H1 (cell line): Measurements from ENCODE around the gene CIPC. TPM values are rescaled to one million over a fixed set of nuclear protein-coding genes. Genes with fewer than 3 reads are reported as not detected.

Experiments used
- CTCF ChIA-PET: fragments of 300-600 bp; sonication (Branson Sonifier 250); formaldehyde crosslinking; loops from one replicate; lab custom pipeline; 2021; ENCODE audit not compliant: partially characterized antibody; lab: Charles Lee
- POLR2A ChIA-PET: fragments of 300-600 bp; sonication (Branson Sonifier 250); formaldehyde crosslinking; loops from one replicate; lab custom pipeline; 2021; ENCODE audit warnings: inconsistent platforms; ENCODE audit not compliant: partially characterized antibody; lab: Charles Lee
- DNase-seq, 2 experiments: peaks; one replicate each; pipeline versions ENCODE4 v3.0.0 to v3.0.0-alpha.2; 2010 to 2022; ENCODE audit warnings: low spot score in 2 of 2, low read depth in 1 of 2, mixed read lengths in 1 of 2
- FAIRE-seq: peaks from 2 replicates; lab custom pipeline; 2011; peaks lifted over from hg19 to GRCh38; lab: Jason Lieb, UNC
- H2AFZ ChIP-seq: 2 replicates; pipeline ENCODE4 v1.8.1; 2012; ENCODE audit warnings: low read length, inconsistent platforms
- H2AK5ac ChIP-seq: 2 replicates; pipeline ENCODE4 v1.6.1; 2013; ENCODE audit warnings: low read depth, low read length
- H2BK120ac ChIP-seq: replicated peaks from 2 replicates; pipeline ENCODE3; 2013; ENCODE audit warnings: low read depth, low read length, inconsistent platforms
- H2BK12ac ChIP-seq: 2 replicates; pipeline ENCODE4 v1.6.1; 2013; ENCODE audit warnings: low read depth, low read length
- H2BK15ac ChIP-seq: 2 replicates; pipeline ENCODE4 v1.6.1; 2013; ENCODE audit warnings: low read length
- H2BK20ac ChIP-seq: 2 replicates; pipeline ENCODE4 v1.6.1; 2013; ENCODE audit warnings: low read length
- H2BK5ac ChIP-seq: 2 replicates; pipeline ENCODE4 v1.6.1; 2013; ENCODE audit warnings: low read depth, low read length
- H3K14ac ChIP-seq: 2 replicates; pipeline ENCODE4 v1.6.1; 2013; ENCODE audit warnings: inconsistent platforms; ENCODE audit not compliant: insufficient read length
- H3K18ac ChIP-seq: 2 replicates; pipeline ENCODE4 v1.6.1; 2013; ENCODE audit warnings: low read length; ENCODE audit errors: extremely low read depth
- H3K23ac ChIP-seq: 2 replicates; pipeline ENCODE4 v1.6.1; 2013; ENCODE audit warnings: inconsistent platforms; ENCODE audit not compliant: insufficient read length
- H3K23me2 ChIP-seq: 2 replicates; pipeline ENCODE4 v1.6.1; 2013; ENCODE audit warnings: low read depth, low read length
- H3K27ac ChIP-seq: 2 replicates; pipeline ENCODE4 v1.6.1; 2011; ENCODE audit warnings: low read depth, low read length, inconsistent platforms
- H3K27me3 ChIP-seq, 4 experiments: replicated peaks in 1 of 4; 1 replicate in 1 of 4; 2 replicates in 3 of 4; pipeline versions ENCODE4 v1.6.1 to v1.8.1; 2011 to 2013; ENCODE audit warnings: low read length in 3 of 4, mild to moderate bottlenecking in 3 of 4, inconsistent platforms in 2 of 4, mixed read lengths in 2 of 4, moderate library complexity in 1 of 4; ENCODE audit not compliant: control insufficient read depth in 3 of 4, insufficient read depth in 3 of 4; ENCODE audit errors: extremely low read depth in 1 of 4
- H3K36me3 ChIP-seq, 4 experiments: 2 replicates each; pipeline versions ENCODE4 v1.6.1 to v1.8.1; 2011 to 2013; ENCODE audit warnings: mild to moderate bottlenecking in 4 of 4, low read length in 3 of 4, moderate library complexity in 2 of 4, control low read depth in 1 of 4, inconsistent platforms in 1 of 4; ENCODE audit not compliant: insufficient read depth in 4 of 4, control insufficient read depth in 2 of 4
- H3K4ac ChIP-seq: replicated peaks from 2 replicates; pipeline ENCODE3; 2013; ENCODE audit warnings: low read length, low read depth, mixed read lengths, inconsistent platforms; ENCODE audit not compliant: insufficient read length
- H3K4me1 ChIP-seq, 4 experiments: replicated peaks in 1 of 4; 1 replicate in 1 of 4; 2 replicates in 3 of 4; pipeline versions ENCODE4 v1.6.1 to v1.8.1; 2011 to 2013; ENCODE audit warnings: low read length in 3 of 4, inconsistent platforms in 2 of 4, mixed read lengths in 1 of 4; ENCODE audit not compliant: insufficient read depth in 4 of 4, control insufficient read depth in 3 of 4
- H3K4me2 ChIP-seq, 2 experiments: 2 replicates each; pipeline versions ENCODE4 v1.6.1 to v1.8.1; 2011 to 2013; ENCODE audit warnings: low read depth in 2 of 2, low read length in 2 of 2, control low read depth in 1 of 2, inconsistent platforms in 1 of 2, mild to moderate bottlenecking in 1 of 2; ENCODE audit not compliant: insufficient read depth in 1 of 2
- H3K4me3 ChIP-seq, 4 experiments: fragments of 200-600, 300-600 bp in 1 of 4; sonication (generic), shearing (Covaris generic), sonication (Bioruptor Twin) in 1 of 4; 2 replicates each; pipeline versions ENCODE4 v1.5.1 to v1.8.1; 2011 to 2016; ENCODE audit warnings: low read length in 4 of 4, low read depth in 3 of 4, control low read depth in 2 of 4, inconsistent platforms in 2 of 4, mild to moderate bottlenecking in 2 of 4, mixed read lengths in 1 of 4, moderate library complexity in 1 of 4; ENCODE audit not compliant: insufficient read depth in 2 of 4; ENCODE audit errors: extremely low read depth in 1 of 4
- H3K56ac ChIP-seq: replicated peaks from 2 replicates; pipeline ENCODE3; 2013; ENCODE audit warnings: low read depth, mild to moderate bottlenecking, mixed read lengths, low read length, inconsistent platforms; ENCODE audit not compliant: insufficient read length
- H3K79me1 ChIP-seq: 2 replicates; pipeline ENCODE4 v1.6.1; 2013; ENCODE audit warnings: low read depth, low read length, control low read depth
- H3K79me2 ChIP-seq, 2 experiments: 2 replicates each; pipeline versions ENCODE4 v1.6.1 to v1.8.1; 2012 to 2013; ENCODE audit warnings: low read length in 2 of 2, mild to moderate bottlenecking in 2 of 2, inconsistent platforms in 1 of 2; ENCODE audit not compliant: insufficient read depth in 2 of 2, control insufficient read depth in 1 of 2
- H3K9ac ChIP-seq, 4 experiments: replicated peaks in 1 of 4; 1 replicate in 1 of 4; 2 replicates in 3 of 4; pipeline versions ENCODE4 v1.6.1 to v1.8.1; 2011 to 2013; ENCODE audit warnings: low read depth in 3 of 4, low read length in 3 of 4, control low read depth in 2 of 4, mild to moderate bottlenecking in 2 of 4, moderate library complexity in 2 of 4, inconsistent platforms in 1 of 4; ENCODE audit errors: extremely low read depth in 1 of 4
- H3K9me3 ChIP-seq, 2 experiments: 2 replicates each; pipeline versions ENCODE4 v1.6.1 to v1.8.1; 2012 to 2013; ENCODE audit warnings: mild to moderate bottlenecking in 2 of 2, moderate library complexity in 2 of 2, control low read depth in 1 of 2, inconsistent platforms in 1 of 2, low read depth in 1 of 2, low read length in 1 of 2, mixed read lengths in 1 of 2; ENCODE audit not compliant: insufficient read depth in 2 of 2
- H4K20me1 ChIP-seq, 2 experiments: replicated peaks in 1 of 2; 2 replicates each; pipeline versions ENCODE3 to v1.8.1; 2011 to 2013; ENCODE audit warnings: inconsistent platforms in 2 of 2, low read length in 2 of 2, mild to moderate bottlenecking in 1 of 2; ENCODE audit not compliant: insufficient read depth in 2 of 2, control insufficient read depth in 1 of 2
- H4K5ac ChIP-seq: 2 replicates; pipeline ENCODE4 v1.6.1; 2013; ENCODE audit warnings: low read length, low read depth, mixed read lengths, inconsistent platforms; ENCODE audit not compliant: insufficient read length
- H4K8ac ChIP-seq: 2 replicates; pipeline ENCODE4 v1.8.0; 2013; ENCODE audit warnings: mild to moderate bottlenecking, moderate library complexity, low read length, inconsistent platforms; ENCODE audit not compliant: insufficient read depth; ENCODE audit errors: extremely low read depth
- H4K91ac ChIP-seq: replicated peaks from 2 replicates; pipeline ENCODE3; 2013; ENCODE audit warnings: low read length, mixed read lengths, inconsistent platforms; ENCODE audit not compliant: insufficient read length
- CBX5 ChIP-seq: fragments of 300-800, 300-1000 bp; sonication (generic); IDR thresholded peaks from 2 replicates; pipeline ENCODE4 v1.7.1; 2016; ENCODE audit warnings: antibody characterized with exemption, low read length, low read depth
- CBX8 ChIP-seq: fragments of 300-800, 300-1000 bp; sonication (generic); IDR thresholded peaks from 2 replicates; pipeline ENCODE4 v1.7.1; 2016; ENCODE audit warnings: low read depth, low read length, borderline replicate concordance
- EGR1 ChIP-seq: IDR thresholded peaks from 2 replicates; pipeline ENCODE4 v1.6.1; 2011; ENCODE audit warnings: low read depth, low read length, borderline replicate concordance
- EP300 ChIP-seq, 2 experiments: IDR thresholded peaks; 1 replicate in 1 of 2; 2 replicates in 1 of 2; pipeline ENCODE4 v1.6.1; 2011 to 2012; ENCODE audit warnings: low read depth in 2 of 2, low read length in 2 of 2, mild to moderate bottlenecking in 2 of 2, borderline replicate concordance in 1 of 2, inconsistent platforms in 1 of 2, moderate library complexity in 1 of 2
- JUN ChIP-seq: IDR thresholded peaks from 2 replicates; pipeline ENCODE4 v1.6.1; 2011; ENCODE audit warnings: low read depth, mild to moderate bottlenecking, improper control_type of control experiment, low read length
- MAFK ChIP-seq: IDR thresholded peaks from 2 replicates; pipeline ENCODE4 v1.6.1; 2012; ENCODE audit warnings: low read depth, mild to moderate bottlenecking, improper control_type of control experiment, low read length
- POLR2A ChIP-seq, 2 experiments: IDR thresholded peaks; 1 replicate in 1 of 2; 2 replicates in 1 of 2; pipeline ENCODE4 v1.6.1; 2011; ENCODE audit warnings: low read depth in 2 of 2, low read length in 2 of 2, mild to moderate bottlenecking in 2 of 2; ENCODE audit errors: control extremely low read depth in 1 of 2
- RFX5 ChIP-seq: IDR thresholded peaks from 2 replicates; pipeline ENCODE4 v1.6.1; 2011; ENCODE audit warnings: low read depth, low read length, improper control_type of control experiment, borderline replicate concordance
- RXRA ChIP-seq: IDR thresholded peaks from 2 replicates; pipeline ENCODE4 v1.6.1; 2011; ENCODE audit warnings: low read depth, mild to moderate bottlenecking, low read length, moderate library complexity; ENCODE audit not compliant: insufficient read depth
- TAF7 ChIP-seq: optimal IDR thresholded peaks from 2 replicates; pipeline ENCODE3; 2011; ENCODE audit warnings: low read depth, mild to moderate bottlenecking, inconsistent platforms, low read length, moderate library complexity, borderline replicate concordance
- ZNF274 ChIP-seq: IDR thresholded peaks from 2 replicates; pipeline ENCODE4 v1.7.0; 2012; ENCODE audit warnings: low read length, borderline replicate concordance; ENCODE audit errors: extremely low read depth
- WGBS, 2 experiments: shearing (Covaris generic) in 1 of 2; methylation state at CpG; one replicate each; pipeline versions ENCODE4 v1.1.6 to v1.1.7; 2013 to 2015; ENCODE audit warnings: low lambda C conversion rate in 2 of 2, mixed read lengths in 2 of 2, inconsistent platforms in 1 of 2, low coverage in 1 of 2, missing lambda C conversion rate in 1 of 2; ENCODE audit not compliant: insufficient replicate concordance in 2 of 2, insufficient coverage in 1 of 2, insufficient read length in 1 of 2; ENCODE audit errors: extremely low coverage in 1 of 2, missing lambda C conversion rate in 1 of 2; 5-methylcytosine and 5-hydroxymethylcytosine counted together
- polyA plus RNA-seq, 7 experiments: library from polyadenylated mRNA; depleted of rRNA in 3 of 7; stranded (reverse) in 5 of 7; unstranded in 2 of 7; fragments of >200 nt in 5 of 7; fragments of 200-250 nt in 2 of 7; gene quantifications; 1 replicate in 5 of 7; 2 replicates in 1 of 7; 4 replicates in 1 of 7; pipeline versions ENCODE4 v1.2.1 to v1.2.3, GENCODE V29; 2011 to 2013; ENCODE audit warnings: missing spikeins in 2 of 7, mixed read lengths in 2 of 7
- total RNA-seq: library from RNA; stranded (reverse); fragmentation: NEBNext Ultra II Directional; extraction: Animal tissue kit (Norgen Biotek cat#: 25700); gene quantifications from 2 replicates; pipeline ENCODE4 v1.2.1, GENCODE V29; 2021
- TF ChIP-seq, protein P1 (sequence below): IDR thresholded peaks from 2 replicates; pipeline ENCODE4 v1.6.1; 2011; ENCODE audit warnings: low read length, improper control_type of control experiment

The CIPC gene
- total and polyA plus RNA-seq, 2 of the 8 experiments (the other 6 are each of a cell fraction or from before 2014, with no cell fraction given) = 13.9 to 32.7 TPM

DNA sequence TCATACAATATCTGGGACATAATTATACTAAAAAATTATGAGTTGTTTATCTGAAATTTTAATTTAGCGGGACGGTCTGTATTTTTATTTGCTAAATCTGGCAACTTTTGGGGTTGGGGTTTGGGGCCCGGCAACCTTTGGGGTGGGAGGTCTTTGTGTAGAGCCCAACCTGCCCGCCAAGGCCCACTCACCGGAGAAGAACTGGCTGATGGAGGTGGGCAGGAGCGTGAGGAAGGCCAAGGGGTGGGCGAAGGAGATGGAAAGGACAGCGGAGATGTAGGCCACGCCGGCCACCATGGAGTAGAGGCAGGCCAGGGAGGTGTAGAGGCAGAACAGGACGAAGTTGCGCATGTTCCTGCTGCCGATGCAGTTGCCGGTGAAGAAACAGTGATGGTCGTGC, 41.0 kb downstream of the CIPC start:
- Histone ChIP-seq H2BK20ac (no peak overlapping the region), H3K9ac (no peak overlapping the region), H3K4me3 (peak overlapping the region in 3 of 4 experiments; percentile 78 to 79 (median 79); a peak in 3 of 8 replicates), H2AK5ac (no peak overlapping the region), H3K18ac (no peak overlapping the region), H2BK5ac (peak overlapping the region; percentile 61; the same call in 1 of the 2 replicates), H4K91ac (no peak overlapping the region), H3K36me3 (peaks cover 0 to 22% (median 6%) of the 10 kb centered on the region in 4 experiments; a peak in 5 of 8 replicates), H3K79me2 (peaks cover 0 to 8% of the 10 kb centered on the region in 2 experiments; a peak in 1 of 4 replicates), H2BK120ac (no peak overlapping the region), H3K27ac (no peak overlapping the region), H3K4me1 (peaks cover 6 to 30% (median 17%) of the 10 kb centered on the region in 4 experiments), H3K23ac (no peak overlapping the region), H3K9me3 (no peaks in the 10 kb centered on the region), H3K23me2 (peaks cover 20% of the 10 kb centered on the region), H2BK15ac (0 out of 2 replicates have a peak overlapping the region, but pooled peaks have one; percentile 83), H4K5ac (no peak overlapping the region), H3K4me2 (peak overlapping the region; percentile 100; a peak in 3 of 4 replicates), H3K27me3 (peaks cover 0 to 4% (median 2%) of the 10 kb centered on the region in 4 experiments; a peak in 3 of 7 replicates), H3K56ac (no peak overlapping the region), H3K79me1 (0 out of 2 replicates have a peak, but pooled peaks cover 4% of the 10 kb centered on the region), H2AFZ (no peak overlapping the region), H3K14ac (no peak overlapping the region), H3K4ac (no peak overlapping the region), H4K20me1 (peaks cover 3 to 15% of the 10 kb centered on the region in 2 experiments), H2BK12ac (peak overlapping the region; percentile 81; the same call in 1 of the 2 replicates), H4K8ac (no peak overlapping the region)
- WGBS, 2 experiments = 91% methylated on average over 13 of the region's 15 CpGs; no CpG with 5 or more reads in 1 of the 2 experiments
- FAIRE-seq (no peak), DNase-seq (no peak)
- ChIA-PET POLR2A (interaction anchor here (1.6 kb wide), 1 partner anchor 20 kb away, joined by 5 read pairs; no protein-coding TSS in a partner anchor), CTCF (interaction anchor here (1.0 to 52.5 kb wide), 9 partner anchors 13 to 99 kb away, joined by 3 to 1490 read pairs (median 6); partner anchors contain the start of gene CIPC)
- no peak for TF ChIP-seq EGR1
- no peak for TF ChIP-seq JUN
- TF ChIP-seq EP300 (IDR thresholded peaks at IDR 0.05; ENCODE audit: borderline replicate concordance in 1 of 2, low read depth in 2 of 2, low read length in 2 of 2) = no peak
- no peak for TF ChIP-seq RXRA
- TF ChIP-seq TAF7 = no peak
- no peak for TF ChIP-seq RFX5
- no peak for TF ChIP-seq POLR2A (IDR thresholded peaks at IDR 0.05; ENCODE audit: control extremely low read depth in 1 of 2, low read depth in 2 of 2, low read length in 2 of 2)
- no peak for TF ChIP-seq ZNF274
- TF ChIP-seq CBX8 = no peak
- no peak for TF ChIP-seq MAFK
- no peak for TF ChIP-seq CBX5
- TF ChIP-seq, protein P1, sequence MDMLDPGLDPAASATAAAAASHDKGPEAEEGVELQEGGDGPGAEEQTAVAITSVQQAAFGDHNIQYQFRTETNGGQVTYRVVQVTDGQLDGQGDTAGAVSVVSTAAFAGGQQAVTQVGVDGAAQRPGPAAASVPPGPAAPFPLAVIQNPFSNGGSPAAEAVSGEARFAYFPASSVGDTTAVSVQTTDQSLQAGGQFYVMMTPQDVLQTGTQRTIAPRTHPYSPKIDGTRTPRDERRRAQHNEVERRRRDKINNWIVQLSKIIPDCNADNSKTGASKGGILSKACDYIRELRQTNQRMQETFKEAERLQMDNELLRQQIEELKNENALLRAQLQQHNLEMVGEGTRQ = no peak
